Measurements from ENCODE around the gene COG1. TPM values are rescaled to one million over a fixed set of nuclear protein-coding genes. Genes with fewer than 3 reads are reported as not detected.

Gene COG1
- total and polyA plus RNA-seq, 9 of the 15 experiments (the other 6 are each of a cell fraction or from before 2014, with no cell fraction given) = 9.5 to 26.8 (median 12.9) TPM

GRCh38 chr17:73188011-73188410 is 4.8 kb upstream of the COG1 start:
- no peaks in the 10 kb centered on the region for H3K36me3 ChIP-seq (ENCODE audit: control insufficient read depth, insufficient read depth, low read length)
- ChIA-PET CTCF (ENCODE audit: low intra/inter-chr PET ratio) (interaction anchor here (0.7 to 6.4 kb wide), 3 partner anchors 44 to 628 kb away, joined by 3 to 72 read pairs (median 4); a partner anchor contains a TSS), POLR2A (interaction anchor here (0.8 kb wide), 1 partner anchor 461 kb away, joined by 3 read pairs; no protein-coding TSS in a partner anchor)
- H4K20me1 ChIP-seq (replicated peaks; ENCODE audit: control insufficient read depth, insufficient read depth, low read length) = no peaks in the 10 kb centered on the region
- in situ Hi-C loops (cut with MboI) (loop anchor here (5.0 to 10.0 kb wide), 2 partner anchors 461 to 623 kb away; no protein-coding TSS in a partner anchor), intact Hi-C loops (cut with micrococcal nuclease) (no loop called here)
- no TSS peak for BruUV-seq (replicated peaks)
- no peaks in the 10 kb centered on the region for H3K9me3 ChIP-seq (replicated peaks; ENCODE audit: control insufficient read depth, insufficient read depth, low read depth, low read length)
- H3K9ac ChIP-seq (ENCODE audit: insufficient read depth in 1 of 2, low read depth in 2 of 2, low read length in 2 of 2) = no peak overlapping the region
- no peak for FAIRE-seq
- 71% methylated on average over 1 of the region's 1 CpG for WGBS (ENCODE audit: insufficient coverage, low coverage, missing lambda C conversion rate)
- H3K4me3 ChIP-seq = no peak overlapping the region
- H3K27ac ChIP-seq (ENCODE audit: extremely low read depth, low read depth, low read length) = no peak overlapping the region
- H3K27me3 ChIP-seq (ENCODE audit: control insufficient read depth in 2 of 2, insufficient read depth in 2 of 2, low read length in 2 of 2) = no peaks in the 10 kb centered on the region
- H3K9me1 ChIP-seq (ENCODE audit: control insufficient read depth, insufficient read depth, low read length) = no peaks in the 10 kb centered on the region
- ATAC-seq = no peak
- H3K4me1 ChIP-seq (replicated peaks in 1 of 2; ENCODE audit: control insufficient read depth in 2 of 2, insufficient read depth in 2 of 2, low read length in 2 of 2) = peaks cover 6 to 10% of the 10 kb centered on the region in 2 experiments; a peak in 3 of 5 replicates
- TF ChIP-seq ZNF511 (CRISPR knock-in tag; IDR thresholded peaks at IDR 0.05) (no peak), SMAD2 (IDR thresholded peaks at IDR 0.05; ENCODE audit: low read depth, low read length) (no peak), E2F4 (CRISPR knock-in tag; IDR thresholded peaks at IDR 0.05; ENCODE audit: low read depth) (no peak), ATF4 (CRISPR knock-in tag; IDR thresholded peaks at IDR 0.05) (no peak), TAL1 (IDR thresholded peaks at IDR 0.05) (no peak), ZFP36 (IDR thresholded peaks at IDR 0.05; ENCODE audit: low read depth, low read length, partially characterized antibody) (no peak), ARID3A (IDR thresholded peaks at IDR 0.05; ENCODE audit: borderline replicate concordance, low read depth, low read length) (no peak), SIN3B (IDR thresholded peaks at IDR 0.05; ENCODE audit: low read depth) (no peak), MXI1 (IDR thresholded peaks at IDR 0.05; ENCODE audit: low read depth, low read length) (no peak)
- peaks cover 6% of the 10 kb centered on the region; the same call in 2 of the 3 replicates for H3K79me2 ChIP-seq (ENCODE audit: control insufficient read depth, insufficient read depth, low read length)
- H3K4me2 ChIP-seq (ENCODE audit: insufficient read depth, low read length) = no peak overlapping the region
- H2AFZ ChIP-seq (ENCODE audit: low read depth, low read length) = no peak overlapping the region
- DNase-seq (ENCODE audit: extremely low read depth in 1 of 4, low spot score in 3 of 4) = no peak

Measured in K562 (cell line).